SJSA1 (cell line): Measurements from ENCODE around the gene FTH1. TPM values are rescaled to one million over a fixed set of nuclear protein-coding genes. Genes with fewer than 3 reads are reported as not detected.
"Not testable (repeated sequence)": the region's sequence is repeated elsewhere in the genome, so short reads cannot be mapped to it uniquely, and the experiment has no call there.

Source experiments
- DNase-seq, 2 experiments: peaks; one replicate each; pipeline ENCODE4 v3.0.0-alpha.2; 2015 to 2020; ENCODE audit warnings: low spot score in 2 of 2, low read depth in 1 of 2
- H3K27ac ChIP-seq: fragments of 250-450 bp; sonication (Bioruptor Pico); 2 replicates; pipeline ENCODE4 v1.5.1; 2020; ENCODE audit warnings: mild to moderate bottlenecking, moderate library complexity
- H3K27me3 ChIP-seq: fragments of 250-450 bp; sonication (Bioruptor Pico); replicated peaks from 2 replicates; pipeline ENCODE4 v1.5.1; 2020; ENCODE audit warnings: mild to moderate bottlenecking, moderate library complexity
- H3K36me3 ChIP-seq: fragments of 250-450 bp; sonication (Bioruptor Pico); 2 replicates; pipeline ENCODE4 v1.5.1; 2020; ENCODE audit warnings: mild to moderate bottlenecking
- H3K4me1 ChIP-seq: fragments of 250-450 bp; sonication (Bioruptor Pico); replicated peaks from 2 replicates; pipeline ENCODE4 v1.6.1; 2021; ENCODE audit warnings: mild to moderate bottlenecking
- H3K4me3 ChIP-seq: fragments of 250-450 bp; sonication (Bioruptor Pico); 2 replicates; pipeline ENCODE4 v1.5.1; 2020; ENCODE audit warnings: mild to moderate bottlenecking
- H3K9me3 ChIP-seq: fragments of 250-450 bp; sonication (Bioruptor Pico); replicated peaks from 2 replicates; pipeline ENCODE4 v1.5.1; 2020; ENCODE audit warnings: mild to moderate bottlenecking
- total RNA-seq: library from RNA; depleted of rRNA; stranded (reverse); fragments of >200 nt; shearing (Covaris generic); gene quantifications from 2 replicates; pipeline ENCODE4 v1.2.3, GENCODE V29; 2014; rRNA removed

FTH1 gene
- 603 and 707 TPM in 2 replicates for total RNA-seq

DNA sequence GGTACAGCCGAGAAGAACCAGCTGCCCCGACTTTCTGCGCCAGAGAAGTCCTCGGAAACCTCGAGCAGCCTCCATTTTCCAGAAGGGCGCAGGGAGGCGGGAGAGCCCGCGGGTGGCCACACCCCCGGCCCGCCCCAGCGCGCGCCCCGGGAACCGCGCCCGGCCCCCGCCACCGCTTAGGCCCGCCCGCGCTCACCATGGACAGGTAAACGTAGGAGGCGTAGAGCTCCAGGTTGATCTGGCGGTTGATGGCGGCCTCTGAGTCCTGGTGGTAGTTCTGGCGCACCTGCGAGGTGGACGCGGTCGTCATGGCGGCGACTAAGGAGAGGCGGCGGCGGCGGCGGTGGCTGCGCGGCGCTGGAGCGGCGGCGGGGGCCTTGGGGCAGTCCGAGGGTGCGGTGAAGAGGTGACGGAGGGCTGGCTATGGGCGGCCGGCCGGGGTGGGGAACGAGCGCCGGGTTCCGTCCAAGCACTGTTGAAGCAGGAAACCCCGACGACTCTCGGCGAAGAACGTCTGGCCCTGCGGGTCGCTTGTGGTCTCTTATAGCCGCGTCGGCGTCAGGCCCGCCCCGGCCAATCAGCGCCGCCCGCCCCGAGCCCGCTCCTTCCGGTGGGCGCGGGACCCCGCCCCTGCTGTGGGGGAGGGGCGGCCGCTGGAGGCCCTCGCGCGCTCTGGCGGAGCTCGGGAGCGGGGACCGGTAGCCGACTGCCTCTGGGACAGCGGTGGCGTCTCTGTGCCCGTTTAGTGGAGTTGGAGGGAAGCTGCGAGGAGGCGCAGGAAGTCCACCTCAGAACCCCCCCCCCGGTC is at the start of gene FTH1:
Gene FTH1 (minus strand): TSS at position 519 of the 808 bp plus-strand sequence. CDS start 209 bp downstream, at position 310.
- H3K4me1 ChIP-seq = peaks cover 59% of the 10 kb centered on the region

DNA sequence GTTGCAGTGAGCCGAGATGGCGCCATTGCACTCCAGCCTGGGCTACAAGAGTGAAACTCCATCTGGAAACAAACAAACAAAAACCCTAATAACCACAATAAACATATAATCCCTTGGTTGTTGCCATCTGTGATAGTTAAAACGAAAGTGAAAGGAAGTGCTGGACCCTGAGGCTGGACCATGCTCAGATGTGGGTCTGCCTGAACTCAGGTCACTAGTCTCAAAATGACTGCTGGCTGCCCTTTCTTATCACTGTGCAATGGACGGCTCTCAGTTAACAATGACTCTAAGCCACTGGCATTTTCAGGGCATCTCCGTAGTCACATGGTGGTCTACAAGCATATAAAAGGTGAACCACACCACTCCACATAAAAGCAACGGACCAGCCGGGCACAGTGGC is 48.2 kb upstream of the FTH1 start:
- peak overlapping the region; percentile 75 for H3K27ac ChIP-seq
- no peaks in the 10 kb centered on the region for H3K9me3 ChIP-seq
- peak overlapping the region; percentile 12 for H3K4me3 ChIP-seq
- peak; percentile 68 to 81 for DNase-seq
- peaks cover 68% of the 10 kb centered on the region for H3K4me1 ChIP-seq
- H3K27me3 ChIP-seq = no peaks in the 10 kb centered on the region
- H3K36me3 ChIP-seq = no peaks in the 10 kb centered on the region

More for the DNA sequence above, at the start of gene FTH1:
- H3K4me3 ChIP-seq = peak within 1 kb of the TSS; percentile 88
- no peaks in the 10 kb centered on the region for H3K27me3 ChIP-seq
- peak; percentile 96 for DNase-seq
- peaks cover 51% of the 10 kb centered on the region for H3K36me3 ChIP-seq
- H3K27ac ChIP-seq = peak within 1 kb of the TSS; percentile 88
- no peaks in the 10 kb centered on the region for H3K9me3 ChIP-seq

DNA sequence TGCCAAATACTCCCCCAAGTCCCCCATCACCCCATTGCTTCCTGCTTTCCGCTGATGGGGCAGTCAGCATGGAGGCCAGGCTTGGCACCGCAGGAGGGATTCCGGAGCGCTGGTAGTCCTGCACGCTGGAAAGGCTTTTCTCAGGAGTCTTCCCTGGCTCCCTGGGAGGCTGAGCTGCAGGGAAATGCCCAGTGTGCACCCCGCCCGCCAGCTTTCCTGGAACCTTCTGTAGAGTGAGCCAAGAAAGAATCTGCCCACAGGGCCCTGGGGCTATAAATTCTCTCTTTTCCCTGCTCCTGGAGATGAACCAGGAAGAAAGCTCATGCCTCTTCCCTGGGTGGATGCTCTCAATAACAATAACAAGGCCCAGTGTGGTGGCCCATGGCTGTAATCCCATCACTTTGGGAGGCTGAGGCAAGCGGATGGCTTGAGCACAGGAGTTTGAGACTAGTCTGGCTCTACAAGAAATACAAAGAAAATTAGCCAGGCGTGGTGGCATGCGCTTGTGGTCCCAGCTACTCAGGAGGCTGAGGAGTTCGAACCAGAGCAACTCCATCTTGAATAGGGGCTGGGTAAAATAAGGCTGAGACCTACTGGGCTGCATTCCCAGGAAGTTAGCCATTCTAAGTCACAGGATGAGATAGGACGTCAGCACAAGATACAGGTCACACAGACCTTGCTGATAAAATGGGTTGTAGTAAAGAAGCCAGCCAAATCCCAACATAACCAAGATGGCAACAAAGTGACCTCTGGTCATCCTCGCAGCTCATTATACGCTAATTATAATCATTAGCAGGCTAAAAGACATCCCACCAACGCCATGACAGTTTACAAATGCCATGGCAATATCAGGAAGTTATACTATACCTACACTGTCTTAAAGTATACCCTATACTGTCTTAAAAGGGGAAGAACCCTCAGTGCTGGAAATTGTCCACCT is 46.4 kb upstream of the FTH1 start:
- DNase-seq = peak; percentile 78 to 84
- H3K4me3 ChIP-seq = 0 out of 2 replicates have a peak overlapping the region, but pooled peaks have one; percentile 0
- no peaks in the 10 kb centered on the region for H3K9me3 ChIP-seq
- no peaks in the 10 kb centered on the region for H3K27me3 ChIP-seq
- no peaks in the 10 kb centered on the region for H3K36me3 ChIP-seq
- peaks cover 66% of the 10 kb centered on the region for H3K4me1 ChIP-seq
- peak overlapping the region; percentile 75 for H3K27ac ChIP-seq

DNA sequence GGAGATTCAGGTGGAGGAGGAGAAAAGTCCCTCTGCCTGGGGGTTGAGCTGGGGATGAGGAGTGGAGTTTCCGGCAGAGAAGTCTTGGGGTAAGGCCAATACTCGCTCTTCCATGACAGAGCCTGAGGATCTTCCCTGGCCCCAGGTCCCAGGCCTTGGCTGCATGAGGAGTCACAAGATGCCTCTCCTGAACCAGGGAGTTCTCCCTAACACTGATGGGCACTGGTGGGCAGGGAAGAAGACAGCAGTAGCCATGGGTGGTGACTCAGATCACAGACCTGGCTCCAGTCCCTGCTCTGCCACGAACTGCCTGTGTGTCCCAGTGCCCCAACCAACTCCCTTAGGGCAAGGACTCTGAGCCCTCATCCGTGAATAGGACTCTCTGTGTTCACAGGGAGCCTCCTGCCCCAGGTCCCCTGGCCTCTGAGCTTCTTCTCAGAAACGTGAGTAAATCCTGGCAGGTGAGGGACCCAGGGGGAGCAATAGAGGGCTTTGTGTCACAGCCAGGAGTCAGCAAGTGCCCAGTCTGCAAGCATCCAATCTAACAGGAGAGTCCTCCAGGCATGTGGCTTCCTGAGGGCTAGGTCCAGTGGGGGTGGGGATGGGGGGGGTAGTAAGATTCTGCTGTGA is 45.5 kb upstream of the FTH1 start:
- Histone ChIP-seq H3K4me3 (0 out of 2 replicates have a peak overlapping the region, but pooled peaks have one; percentile 0), H3K36me3 (no peaks in the 10 kb centered on the region), H3K9me3 (no peaks in the 10 kb centered on the region), H3K27ac (peak overlapping the region; percentile 75), H3K27me3 (no peaks in the 10 kb centered on the region), H3K4me1 (peaks cover 66% of the 10 kb centered on the region)
- peak in 1 of 2 experiments; percentile 78 for DNase-seq

DNA sequence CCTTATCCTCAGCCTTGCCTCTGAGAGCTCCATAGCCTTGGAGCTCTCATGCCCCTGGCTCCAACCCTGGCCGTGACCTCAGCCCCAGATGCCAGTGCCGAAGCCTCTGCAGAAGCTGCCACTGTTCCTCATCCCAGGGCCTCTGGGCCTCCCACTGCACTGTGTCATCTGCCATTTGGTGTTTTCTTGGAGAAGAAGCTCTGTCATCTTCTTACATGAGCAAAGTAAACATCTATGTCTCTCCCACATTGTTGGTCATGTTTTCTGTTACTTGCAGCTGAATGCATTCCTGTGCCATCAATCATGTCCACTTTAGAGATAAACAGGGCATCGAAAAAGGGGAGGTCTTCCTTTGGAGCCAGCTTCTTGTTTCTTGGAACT is 45.0 kb upstream of the FTH1 start:
- Histone ChIP-seq H3K27me3 (no peaks in the 10 kb centered on the region), H3K4me3 (no peak overlapping the region), H3K27ac (peak overlapping the region; percentile 75), H3K9me3 (no peaks in the 10 kb centered on the region), H3K36me3 (no peaks in the 10 kb centered on the region), H3K4me1 (peaks cover 62% of the 10 kb centered on the region)
- DNase-seq = peak; percentile 78 to 91

DNA sequence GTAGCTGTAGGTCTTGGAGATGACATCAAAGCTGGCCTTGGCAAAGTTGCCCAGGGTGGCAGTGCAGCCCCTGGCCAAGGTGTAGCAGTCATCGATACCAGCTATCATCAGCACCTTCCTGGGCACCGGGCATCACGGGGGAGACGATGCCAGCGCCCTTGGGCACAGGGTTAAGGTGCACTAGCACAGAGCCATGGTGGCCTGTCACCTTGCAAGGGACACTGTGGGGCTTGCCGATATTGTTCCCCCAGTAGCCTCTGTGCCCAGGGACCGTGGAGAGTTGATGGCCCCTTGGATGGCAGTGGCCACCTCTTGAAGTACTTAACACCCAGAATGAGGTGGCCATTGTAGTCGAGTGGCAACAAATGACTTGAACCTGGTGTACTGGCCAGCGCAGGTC is 44.4 kb upstream of the FTH1 start:
- Histone ChIP-seq H3K9me3 (no peaks in the 10 kb centered on the region), H3K4me3 (no peak overlapping the region), H3K27me3 (no peaks in the 10 kb centered on the region), H3K4me1 (peaks cover 56% of the 10 kb centered on the region), H3K36me3 (no peaks in the 10 kb centered on the region), H3K27ac (peak overlapping the region; percentile 75)
- DNase-seq = no peak

DNA sequence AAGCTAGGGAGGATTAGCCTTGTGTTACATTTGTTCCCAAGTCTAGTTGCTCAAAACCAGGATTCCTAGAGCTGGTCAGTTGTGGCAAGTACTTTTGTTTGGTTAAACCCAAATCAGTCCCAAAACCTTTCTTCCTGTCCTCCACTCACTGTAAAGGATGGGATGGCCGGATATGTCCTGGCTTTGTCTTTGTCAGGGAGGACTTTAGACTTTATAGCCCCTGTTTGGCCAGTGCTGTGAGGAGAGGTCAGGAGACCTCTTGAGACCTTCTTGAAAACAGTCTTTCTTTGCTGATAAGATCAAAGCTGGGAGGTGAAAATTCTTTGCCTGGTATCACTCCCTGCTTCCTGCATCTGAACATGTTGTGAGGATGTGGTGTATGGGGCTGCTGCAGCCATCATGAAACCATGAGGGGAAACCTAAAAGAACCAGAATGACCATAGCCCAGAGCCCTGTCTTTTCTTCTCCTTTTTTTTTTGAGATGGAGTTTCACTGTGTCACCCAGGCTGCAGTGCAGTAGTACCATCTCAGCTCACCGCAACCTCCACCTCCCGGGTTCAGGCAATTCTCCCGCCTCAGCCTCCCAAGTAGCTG is 43.6 kb upstream of the FTH1 start:
- Histone ChIP-seq H3K27me3 (no peaks in the 10 kb centered on the region), H3K9me3 (no peaks in the 10 kb centered on the region), H3K27ac (no peak overlapping the region), H3K4me1 (peaks cover 49% of the 10 kb centered on the region), H3K4me3 (no peak overlapping the region), H3K36me3 (no peaks in the 10 kb centered on the region)
- no peak for DNase-seq

DNA sequence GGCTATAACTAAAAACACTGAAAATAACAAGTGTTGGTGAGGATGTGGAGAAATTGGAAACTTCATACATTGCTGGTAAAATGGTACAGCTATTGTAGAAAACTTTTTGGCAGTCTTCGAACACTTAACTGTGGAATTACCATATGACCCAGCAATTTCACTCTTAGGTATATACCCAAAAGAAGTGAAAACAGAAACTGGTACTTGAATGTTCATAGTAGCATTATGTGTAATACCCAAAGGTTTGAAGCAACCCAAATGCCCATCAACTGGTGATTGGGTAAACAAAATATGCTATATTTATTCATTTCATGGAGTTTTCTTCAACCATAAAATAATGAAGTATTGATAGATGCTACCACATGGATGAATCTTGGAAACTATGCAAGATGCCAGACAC is 40.8 kb upstream of the FTH1 start:
- Histone ChIP-seq H3K9me3 (no peaks in the 10 kb centered on the region), H3K36me3 (no peaks in the 10 kb centered on the region), H3K4me1 (peaks cover 41% of the 10 kb centered on the region), H3K4me3 (no peak overlapping the region), H3K27ac (no peak overlapping the region), H3K27me3 (no peaks in the 10 kb centered on the region)
- no peak for DNase-seq

DNA sequence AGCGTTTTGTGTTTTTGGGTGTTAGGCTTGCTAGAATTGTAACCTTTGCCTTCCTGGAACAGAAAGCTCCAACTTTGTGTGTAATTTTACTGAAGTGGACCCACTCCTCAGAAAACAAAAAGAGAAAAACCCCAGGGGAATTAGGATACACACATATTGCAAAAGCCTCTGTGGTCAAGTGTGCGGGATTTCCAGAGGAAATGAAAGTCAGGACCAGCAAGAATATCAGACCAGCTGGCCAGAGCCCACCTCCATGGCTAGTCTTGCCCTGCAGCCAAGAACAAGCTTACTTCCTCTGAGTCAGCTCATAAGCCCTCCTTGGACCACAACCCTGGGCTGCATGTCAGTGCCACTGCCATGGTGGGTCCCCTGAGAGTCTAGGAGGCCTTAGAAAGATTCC is 37.0 kb upstream of the FTH1 start:
- no peaks in the 10 kb centered on the region for H3K27me3 ChIP-seq
- H3K9me3 ChIP-seq = peaks cover 5% of the 10 kb centered on the region
- no peaks in the 10 kb centered on the region for H3K36me3 ChIP-seq
- no peak overlapping the region for H3K4me3 ChIP-seq
- peak overlapping the region; percentile 69 for H3K27ac ChIP-seq
- peak; percentile 67 to 86 for DNase-seq
- peaks cover 43% of the 10 kb centered on the region for H3K4me1 ChIP-seq

DNA sequence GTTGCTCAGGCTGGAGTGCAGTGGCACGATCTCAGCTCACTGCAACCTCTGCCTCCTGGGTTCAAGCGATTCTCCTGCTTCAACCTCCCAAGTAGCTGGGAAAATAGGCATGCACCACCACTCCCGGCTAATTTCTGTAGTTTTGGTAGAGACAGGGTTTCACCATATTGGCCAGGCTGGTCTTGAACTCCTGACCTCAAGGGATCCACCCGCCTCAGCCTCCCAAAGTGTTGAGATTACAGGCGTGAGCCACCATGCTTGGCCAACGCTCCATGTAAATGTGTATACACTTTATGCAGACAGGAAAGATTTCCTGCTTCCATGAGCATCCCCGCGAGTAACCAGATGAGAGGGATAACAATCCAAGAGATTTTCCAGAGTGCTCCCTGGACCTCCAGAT is 34.8 kb upstream of the FTH1 start:
- H3K27ac ChIP-seq, H3K36me3 ChIP-seq, H3K4me3 ChIP-seq, DNase-seq, H3K27me3 ChIP-seq: not testable (repeated sequence)
- peaks cover 10% of the 10 kb centered on the region for H3K9me3 ChIP-seq
- H3K4me1 ChIP-seq = peaks cover 43% of the 10 kb centered on the region

DNA sequence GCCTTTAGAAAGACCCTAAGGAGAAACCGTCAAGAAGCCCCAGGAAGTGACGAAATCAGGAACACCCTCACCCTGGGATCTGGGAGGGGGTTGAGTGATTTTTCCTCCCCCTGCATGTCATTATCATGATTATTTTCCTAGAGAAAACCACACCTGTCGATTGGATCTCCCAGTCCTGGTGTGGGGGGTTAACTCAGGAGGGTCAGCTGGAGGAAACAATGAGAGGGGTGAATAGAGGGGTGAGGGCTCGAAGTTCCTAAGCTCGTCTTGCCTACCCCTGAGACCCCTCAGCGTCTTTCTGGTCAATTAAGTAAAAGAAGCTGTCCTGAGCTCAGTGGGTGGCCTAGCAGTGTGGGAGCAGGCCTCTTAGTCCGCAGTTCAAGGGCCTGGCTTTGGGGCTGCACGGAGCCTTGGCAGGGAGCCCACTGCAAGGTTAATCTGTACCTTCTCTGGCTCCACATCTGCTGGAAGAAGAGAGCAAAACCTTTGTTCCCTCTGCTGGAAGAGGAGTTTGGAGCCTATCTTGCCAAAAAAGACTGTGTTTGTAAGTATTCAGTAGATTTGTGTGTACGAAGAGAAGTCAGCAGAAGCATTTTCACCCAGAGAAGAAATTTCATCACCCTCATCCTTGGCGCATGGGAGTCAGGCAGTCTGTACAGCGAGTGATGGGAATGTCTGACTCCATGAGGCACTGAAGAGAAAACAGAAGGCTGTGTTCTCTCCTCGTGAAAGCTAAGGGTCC is 34.2 kb upstream of the FTH1 start:
- DNase-seq = peak in 1 of 2 experiments; percentile 47
- Histone ChIP-seq H3K27ac (no peak overlapping the region), H3K9me3 (peaks cover 10% of the 10 kb centered on the region), H3K27me3 (no peaks in the 10 kb centered on the region), H3K4me3 (no peak overlapping the region), H3K4me1 (peaks cover 43% of the 10 kb centered on the region), H3K36me3 (no peaks in the 10 kb centered on the region)

DNA sequence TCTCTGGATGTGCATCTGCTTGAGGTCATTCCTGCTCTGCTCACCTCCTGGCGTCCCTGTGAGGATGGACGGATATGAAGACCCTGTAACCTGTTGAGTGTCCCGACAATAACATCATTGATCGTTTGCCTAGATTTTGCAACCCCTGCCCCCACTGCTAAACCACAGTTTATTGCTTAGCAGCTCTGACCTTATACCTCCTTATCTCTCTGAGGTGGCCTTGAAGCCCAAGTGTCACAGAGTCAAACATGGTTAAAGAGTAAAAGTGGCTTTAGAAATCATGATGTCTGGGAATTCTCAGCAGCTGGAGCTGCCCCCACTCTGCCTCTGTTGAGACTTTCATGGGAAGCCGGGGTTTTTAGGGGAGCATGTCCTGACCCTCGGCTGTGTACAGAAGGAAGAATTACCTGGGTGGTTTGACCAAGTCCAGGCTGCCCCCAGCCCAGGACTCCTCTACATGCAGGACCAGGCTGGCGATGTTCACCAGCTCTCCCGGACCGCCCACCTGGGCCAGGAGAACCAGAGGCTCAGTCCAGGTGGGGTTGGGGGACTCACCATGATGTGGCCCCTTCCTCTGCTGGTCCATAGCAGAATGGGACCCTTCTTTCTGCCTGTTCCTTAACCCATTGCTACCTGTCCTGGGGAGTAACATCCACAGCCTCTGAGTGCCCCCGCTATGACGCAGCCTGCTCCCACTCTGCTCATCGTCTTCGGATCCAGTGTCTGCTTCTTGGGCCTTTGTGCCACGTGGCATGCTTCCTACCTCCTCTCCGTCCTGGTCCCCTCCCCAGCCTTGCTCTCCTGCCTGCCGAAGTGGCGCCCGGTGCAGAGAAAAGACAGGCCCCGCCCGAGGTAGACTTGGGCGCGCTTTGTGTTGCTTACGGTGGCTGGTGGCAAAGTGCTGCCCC is 33.4 kb upstream of the FTH1 start:
- Histone ChIP-seq H3K4me3 (no peak overlapping the region), H3K4me1 (peaks cover 41% of the 10 kb centered on the region), H3K36me3 (no peaks in the 10 kb centered on the region), H3K27ac (no peak overlapping the region), H3K9me3 (peaks cover 10% of the 10 kb centered on the region), H3K27me3 (no peaks in the 10 kb centered on the region)
- DNase-seq = no peak
